Smooth muscle cell (in vitro differentiated cells): ENCODE measurements around the gene MRPL48. TPM values are rescaled to one million over a fixed set of nuclear protein-coding genes. Genes with fewer than 3 reads are reported as not detected.

Source experiments
- DNase-seq: peaks from one replicate; lab custom pipeline; 2025; ENCODE audit not compliant: unreplicated experiment; lab: John Stamatoyannopoulos, UW
- H2AFZ ChIP-seq: fragments of 200-600 bp; sonication (generic); 2 replicates; pipeline ENCODE4 v1.6.0; 2016; ENCODE audit warnings: antibody characterized with exemption, low read depth, mild to moderate bottlenecking
- H3F3A ChIP-seq: fragments of 200-600 bp; sonication (generic); 2 replicates; pipeline ENCODE4 v1.6.0; 2017; ENCODE audit warnings: antibody characterized with exemption, low read depth
- H3K27ac ChIP-seq: fragments of 200-600 bp; sonication (generic); 2 replicates; pipeline ENCODE4 v1.5.1; 2016; ENCODE audit warnings: low read depth, mild to moderate bottlenecking
- H3K27me3 ChIP-seq: fragments of 200-600 bp; sonication (generic); 2 replicates; pipeline ENCODE4 v1.6.1; 2016; ENCODE audit warnings: low read depth, mild to moderate bottlenecking
- H3K36me3 ChIP-seq: fragments of 200-600 bp; sonication (generic); 2 replicates; pipeline ENCODE4 v1.5.1; 2016; ENCODE audit warnings: low read depth
- H3K4me1 ChIP-seq: fragments of 200-600 bp; sonication (generic); 2 replicates; pipeline ENCODE4 v1.5.1; 2016; ENCODE audit warnings: low read depth
- H3K4me2 ChIP-seq: fragments of 200-600 bp; sonication (generic); 2 replicates; pipeline ENCODE4 v1.6.0; 2016; ENCODE audit warnings: mild to moderate bottlenecking
- H3K4me3 ChIP-seq: fragments of 200-600 bp; sonication (generic); 2 replicates; pipeline ENCODE4 v1.5.1; 2016; ENCODE audit warnings: mild to moderate bottlenecking
- H3K79me2 ChIP-seq: fragments of 200-600 bp; sonication (generic); 2 replicates; pipeline ENCODE4 v1.6.0; 2016; ENCODE audit warnings: low read depth, mild to moderate bottlenecking
- H3K9ac ChIP-seq: fragments of 200-600 bp; sonication (generic); 2 replicates; pipeline ENCODE4 v1.6.0; 2016; ENCODE audit warnings: low read depth
- H3K9me3 ChIP-seq: fragments of 200-600 bp; sonication (generic); replicated peaks from 2 replicates; pipeline ENCODE4 v1.5.1; 2016; ENCODE audit warnings: low read depth
- H4K20me1 ChIP-seq: fragments of 200-600 bp; sonication (generic); 2 replicates; pipeline ENCODE4 v1.6.0; 2016; ENCODE audit warnings: low read depth
- WGBS: methylation state at CpG from one replicate; pipeline ENCODE4 v1.1.7; 2016; ENCODE audit warnings: low lambda C conversion rate; 5-methylcytosine and 5-hydroxymethylcytosine counted together
- polyA plus RNA-seq: library from polyadenylated mRNA; unstranded; fragments of >200 nt; fragmentation: Nextera tagmentation; extraction: Ambion mirVana; gene quantifications from 2 replicates; pipeline ENCODE4 v1.2.1, GENCODE V29; 2016
- total RNA-seq: library from RNA; depleted of rRNA; stranded (reverse); fragments of >200 nt; gene quantifications from 2 replicates; pipeline ENCODE4 v1.2.3, GENCODE V29; 2014
- TF ChIP-seq, protein P1 (sequence below): fragments of 200-600 bp; sonication (generic); IDR thresholded peaks from 2 replicates; pipeline ENCODE4 v1.5.1; 2017; ENCODE audit warnings: borderline replicate concordance, mild to moderate bottlenecking, antibody characterized with exemption; ENCODE audit not compliant: insufficient read depth, poor library complexity, severe bottlenecking

The MRPL48 gene
- total and polyA plus RNA-seq, 2 experiments from 2014 or later, result 26.4 to 65.3 TPM

DNA sequence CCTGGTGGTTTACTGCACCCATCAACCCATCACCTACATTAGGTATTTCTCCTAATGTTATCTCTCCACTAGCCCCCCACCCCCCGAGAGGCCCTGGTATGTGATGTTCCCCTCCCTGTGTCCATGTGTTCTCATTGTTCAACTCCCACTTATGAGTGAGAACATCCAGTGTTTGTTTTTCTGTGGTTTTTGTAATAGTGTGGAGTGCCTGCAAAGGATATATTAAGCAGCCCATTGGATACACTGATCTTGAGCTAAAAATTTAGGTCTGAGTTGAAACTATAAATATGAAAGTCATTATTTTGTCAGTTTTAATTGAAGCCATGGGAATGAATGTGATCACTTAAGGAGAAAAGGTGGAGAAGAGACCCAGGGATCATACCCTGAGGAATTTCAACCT, 23.0 kb downstream of the MRPL48 start:
- H3K4me1 ChIP-seq, result no peaks in the 10 kb centered on the region
- H3K27me3 ChIP-seq, result no peaks in the 10 kb centered on the region
- TF ChIP-seq, protein P1, sequence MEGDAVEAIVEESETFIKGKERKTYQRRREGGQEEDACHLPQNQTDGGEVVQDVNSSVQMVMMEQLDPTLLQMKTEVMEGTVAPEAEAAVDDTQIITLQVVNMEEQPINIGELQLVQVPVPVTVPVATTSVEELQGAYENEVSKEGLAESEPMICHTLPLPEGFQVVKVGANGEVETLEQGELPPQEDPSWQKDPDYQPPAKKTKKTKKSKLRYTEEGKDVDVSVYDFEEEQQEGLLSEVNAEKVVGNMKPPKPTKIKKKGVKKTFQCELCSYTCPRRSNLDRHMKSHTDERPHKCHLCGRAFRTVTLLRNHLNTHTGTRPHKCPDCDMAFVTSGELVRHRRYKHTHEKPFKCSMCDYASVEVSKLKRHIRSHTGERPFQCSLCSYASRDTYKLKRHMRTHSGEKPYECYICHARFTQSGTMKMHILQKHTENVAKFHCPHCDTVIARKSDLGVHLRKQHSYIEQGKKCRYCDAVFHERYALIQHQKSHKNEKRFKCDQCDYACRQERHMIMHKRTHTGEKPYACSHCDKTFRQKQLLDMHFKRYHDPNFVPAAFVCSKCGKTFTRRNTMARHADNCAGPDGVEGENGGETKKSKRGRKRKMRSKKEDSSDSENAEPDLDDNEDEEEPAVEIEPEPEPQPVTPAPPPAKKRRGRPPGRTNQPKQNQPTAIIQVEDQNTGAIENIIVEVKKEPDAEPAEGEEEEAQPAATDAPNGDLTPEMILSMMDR, result no peak
- H3K9ac ChIP-seq, result no peak overlapping the region
- no peak overlapping the region for H2AFZ ChIP-seq
- no peaks in the 10 kb centered on the region for H3F3A ChIP-seq
- no peak overlapping the region for H3K27ac ChIP-seq
- no peak overlapping the region for H3K4me3 ChIP-seq
- H3K9me3 ChIP-seq, result no peaks in the 10 kb centered on the region
- H3K36me3 ChIP-seq, result peaks cover 3% of the 10 kb centered on the region
- no peaks in the 10 kb centered on the region for H4K20me1 ChIP-seq
- WGBS, result 75% methylated on average over 1 of the region's 1 CpG
- no peaks in the 10 kb centered on the region for H3K79me2 ChIP-seq
- no peak for DNase-seq
- no peak overlapping the region for H3K4me2 ChIP-seq

DNA sequence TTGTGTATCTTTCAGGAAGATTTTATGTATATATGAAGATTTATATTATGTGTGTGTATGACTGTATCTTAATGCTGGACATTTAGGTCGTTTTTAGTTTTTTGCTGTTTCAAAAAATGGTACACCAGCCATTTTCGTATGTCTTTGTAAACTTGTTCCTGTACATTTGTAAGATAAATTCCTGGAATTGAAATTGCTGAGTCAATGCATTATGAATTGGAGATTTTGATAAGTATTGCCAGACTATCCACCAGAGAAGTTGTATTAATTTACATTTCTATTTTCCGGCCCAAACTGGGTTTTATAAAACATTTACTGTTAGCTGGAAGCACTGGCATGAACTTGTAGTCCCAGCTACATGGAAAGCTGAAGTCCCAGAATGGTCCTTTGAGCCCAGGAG, 24.6 kb downstream of the MRPL48 start:
- no peak overlapping the region for H2AFZ ChIP-seq
- H3K4me1 ChIP-seq, result no peaks in the 10 kb centered on the region
- no peaks in the 10 kb centered on the region for H3K27me3 ChIP-seq
- H3K9ac ChIP-seq, result no peak overlapping the region
- H3K27ac ChIP-seq, result no peak overlapping the region
- no peaks in the 10 kb centered on the region for H3K79me2 ChIP-seq
- no peaks in the 10 kb centered on the region for H4K20me1 ChIP-seq
- H3F3A ChIP-seq, result no peaks in the 10 kb centered on the region
- no peak for DNase-seq
- no peak overlapping the region for H3K4me3 ChIP-seq
- WGBS, result 92% methylated on average over 3 of the region's 3 CpGs
- no peak overlapping the region for H3K4me2 ChIP-seq
- no peaks in the 10 kb centered on the region for H3K9me3 ChIP-seq
- TF ChIP-seq, protein P1, result no peak
- H3K36me3 ChIP-seq, result peaks cover 3% of the 10 kb centered on the region

DNA sequence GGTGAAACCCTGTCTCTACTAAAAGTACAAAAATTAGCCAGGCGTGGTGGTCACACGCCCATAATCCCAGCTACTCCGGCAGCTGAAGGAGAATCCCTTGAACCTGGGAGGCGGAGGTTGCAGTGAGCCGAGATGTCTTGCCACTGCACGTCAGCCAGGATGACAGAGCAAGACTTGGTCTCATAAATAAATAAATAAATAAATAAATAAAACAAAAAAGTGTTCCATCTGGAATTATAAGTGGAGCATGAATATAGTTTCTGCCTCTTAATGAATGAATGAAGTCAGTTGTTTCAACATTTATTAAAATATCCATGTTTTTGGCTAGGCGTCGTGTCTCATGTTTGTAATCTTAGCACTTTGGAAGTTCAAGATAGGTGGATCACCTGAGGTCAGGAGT, 27.1 kb downstream of the MRPL48 start:
- H4K20me1 ChIP-seq, result no peaks in the 10 kb centered on the region
- H3K4me2 ChIP-seq, result no peak overlapping the region
- H3F3A ChIP-seq, result no peaks in the 10 kb centered on the region
- TF ChIP-seq, protein P1, result no peak
- H3K9ac ChIP-seq, result no peak overlapping the region
- no peaks in the 10 kb centered on the region for H3K79me2 ChIP-seq
- H2AFZ ChIP-seq, result no peak overlapping the region
- no peak for DNase-seq
- H3K9me3 ChIP-seq, result no peaks in the 10 kb centered on the region
- H3K27ac ChIP-seq, result no peak overlapping the region
- H3K27me3 ChIP-seq, result no peaks in the 10 kb centered on the region
- H3K4me3 ChIP-seq, result no peak overlapping the region
- over 99% methylated on average over 8 of the region's 8 CpGs for WGBS
- H3K4me1 ChIP-seq, result peaks cover 11% of the 10 kb centered on the region
- no peaks in the 10 kb centered on the region for H3K36me3 ChIP-seq

DNA sequence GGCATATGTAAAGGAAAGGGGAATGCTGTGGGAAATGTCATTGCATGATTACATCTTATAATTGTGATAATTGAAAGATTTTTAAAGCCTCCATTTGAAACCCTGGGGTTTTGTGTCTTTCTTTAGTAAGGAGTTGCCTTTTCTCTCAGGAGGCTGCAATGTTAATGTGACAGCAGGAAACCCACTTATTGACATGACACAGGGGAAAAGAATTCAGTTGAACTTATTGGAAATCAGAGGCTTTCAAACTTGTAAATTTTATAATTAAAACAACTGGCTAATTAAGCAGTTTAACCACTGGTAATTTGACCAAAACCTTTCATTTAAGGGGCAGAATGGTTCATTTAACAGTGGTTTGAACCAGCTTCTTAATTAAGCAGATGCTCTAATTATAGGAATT, 31.2 kb downstream of the MRPL48 start:
- Histone ChIP-seq H3F3A (no peaks in the 10 kb centered on the region), H3K4me2 (peak overlapping the region; percentile 43), H4K20me1 (no peaks in the 10 kb centered on the region), H3K27ac (no peak overlapping the region), H3K9ac (no peak overlapping the region), H3K4me1 (peaks cover 11% of the 10 kb centered on the region), H3K36me3 (no peaks in the 10 kb centered on the region), H3K27me3 (no peaks in the 10 kb centered on the region), H3K9me3 (no peaks in the 10 kb centered on the region), H3K79me2 (no peaks in the 10 kb centered on the region), H2AFZ (no peak overlapping the region), H3K4me3 (no peak overlapping the region)
- DNase-seq, result no peak
- TF ChIP-seq, protein P1, result no peak
